Cerebellar nuclear complex (tissue), 1 donor: ENCODE results near the gene XPNPEP1.

Experiments used
- DNase-seq, 2 experiments: peaks; one replicate each; lab custom pipeline; 2025; lab: John Stamatoyannopoulos, UW

XPNPEP1 gene

DNA sequence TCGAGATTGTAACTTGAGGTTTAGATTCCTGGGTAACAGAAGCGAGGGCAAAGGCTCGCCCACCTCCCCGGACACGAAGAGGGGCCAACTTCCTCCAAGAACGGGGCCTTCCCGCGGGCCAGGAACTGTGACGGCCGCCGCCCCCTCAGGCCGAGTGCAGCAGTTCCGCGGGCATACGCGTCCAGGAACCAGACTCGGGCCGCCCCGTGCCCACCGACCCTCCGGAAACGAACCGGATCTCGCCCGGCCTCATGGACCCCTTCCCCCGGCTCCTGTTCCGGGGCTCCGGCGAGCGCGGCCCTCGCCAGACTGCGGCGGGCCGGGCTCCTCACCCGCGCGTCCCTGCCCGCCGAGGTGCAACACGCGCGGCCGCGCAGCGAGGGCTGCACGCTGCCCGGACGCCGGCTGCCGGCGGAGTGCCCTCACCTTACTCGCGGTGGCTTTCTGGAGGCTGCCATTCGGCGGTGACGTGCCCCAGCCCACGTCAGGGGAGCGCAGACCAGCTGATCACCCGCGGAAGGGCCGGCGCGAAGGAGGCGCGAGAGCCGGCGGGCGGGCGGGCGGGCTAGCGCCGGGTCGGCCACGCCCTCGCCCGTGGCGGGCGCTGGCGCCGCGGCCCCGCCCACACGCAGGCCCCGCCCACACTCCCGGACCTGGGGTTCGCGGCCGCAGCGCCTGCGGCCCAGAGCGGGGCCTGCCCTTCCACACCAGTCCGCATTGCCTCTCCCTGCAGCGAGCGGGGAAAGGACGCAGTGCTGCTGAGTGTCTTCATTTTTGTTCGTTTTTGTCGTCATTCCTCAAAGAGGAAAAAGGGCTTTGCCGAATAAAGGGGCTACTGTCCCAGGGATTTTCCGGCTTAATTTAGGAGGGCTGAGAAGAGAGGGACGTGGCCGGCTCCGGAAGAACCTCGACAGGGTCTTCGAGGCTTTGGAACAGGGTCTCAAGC lies at the start of gene XPNPEP1:
TSS of gene XPNPEP1 (minus strand) at position 536 of the 946 bp plus-strand sequence. CDS start at position 458, 78 bp downstream.
- DNase-seq = peak; percentile 72 to 74

DNA sequence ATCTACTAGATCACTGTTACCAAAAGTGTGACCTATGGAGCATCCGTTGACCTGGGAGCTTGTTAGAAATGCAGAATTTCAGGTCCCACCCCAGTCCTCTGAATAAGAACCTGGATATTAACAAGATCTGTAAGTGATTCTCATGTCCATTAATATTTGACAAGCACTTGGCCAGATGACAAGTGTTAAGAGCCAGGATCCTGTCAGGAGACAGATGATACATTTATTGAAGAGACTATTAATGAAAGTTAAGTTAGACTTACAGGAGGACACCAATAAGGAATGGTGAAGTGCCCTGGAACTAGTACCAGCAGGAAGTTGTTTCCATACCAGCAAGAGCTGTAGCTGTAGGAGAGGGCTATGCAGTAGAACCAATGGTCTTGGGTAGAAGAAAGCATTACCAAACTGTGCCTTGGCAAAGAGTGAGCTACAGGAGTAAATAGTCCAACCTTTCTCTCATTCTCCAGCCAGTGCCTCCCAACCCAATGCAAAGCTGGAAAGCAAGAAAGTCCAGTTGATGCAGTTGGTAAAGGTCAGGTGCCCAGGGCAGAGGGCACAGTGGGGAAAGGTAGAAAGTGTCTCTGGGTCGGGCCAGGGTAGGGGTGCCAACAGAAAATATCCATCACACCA lies 49.2 kb upstream of the XPNPEP1 start:
- no peak for DNase-seq

DNA sequence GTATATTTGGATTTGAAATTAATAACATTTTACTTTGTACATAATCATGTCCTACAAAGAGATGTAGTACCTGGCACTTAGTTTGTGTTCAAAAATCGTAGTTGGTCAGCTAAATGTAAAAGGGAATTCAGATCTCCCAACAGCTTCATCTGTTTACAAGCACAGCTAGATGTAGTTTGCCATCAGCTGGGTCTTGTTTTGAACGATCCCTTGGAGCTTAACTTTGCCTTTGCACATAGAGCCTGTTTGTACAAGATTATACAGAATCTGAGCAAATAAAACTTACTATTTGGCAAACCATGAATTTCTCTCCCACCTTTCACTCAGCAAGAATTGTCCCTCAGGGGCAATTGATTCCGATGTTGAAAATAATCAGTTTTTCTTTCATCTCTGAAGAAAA lies 48.3 kb upstream of the XPNPEP1 start:
- DNase-seq = no peak

DNA sequence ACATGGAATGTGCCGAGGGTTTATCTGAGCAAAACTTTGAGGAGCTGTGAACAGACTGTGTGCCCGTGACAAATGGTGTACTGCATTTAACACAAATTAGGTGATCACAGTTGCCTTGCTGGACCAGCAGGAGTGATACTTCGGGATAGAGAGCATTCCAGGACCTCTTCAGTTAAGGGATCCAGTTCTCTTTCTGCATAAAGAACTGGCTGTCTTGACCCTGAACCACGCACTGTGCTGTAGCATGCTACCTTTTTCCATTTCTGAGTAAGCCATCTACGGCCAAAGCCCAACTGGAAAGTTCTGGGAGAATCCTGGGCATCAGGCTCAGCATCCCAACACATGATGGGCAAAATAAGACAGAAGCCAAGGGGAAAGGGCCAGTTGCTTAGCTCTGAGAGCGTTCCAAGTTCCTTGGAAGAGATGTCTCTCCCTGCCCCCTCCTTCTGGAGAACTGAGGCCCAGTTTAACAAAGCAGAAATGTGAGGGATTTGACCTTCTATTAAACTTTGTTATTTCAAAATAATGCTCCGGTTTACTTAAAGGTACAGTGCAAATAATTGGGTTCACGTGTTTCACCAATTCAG lies 46.5 kb upstream of the XPNPEP1 start:
- DNase-seq = no peak

DNA sequence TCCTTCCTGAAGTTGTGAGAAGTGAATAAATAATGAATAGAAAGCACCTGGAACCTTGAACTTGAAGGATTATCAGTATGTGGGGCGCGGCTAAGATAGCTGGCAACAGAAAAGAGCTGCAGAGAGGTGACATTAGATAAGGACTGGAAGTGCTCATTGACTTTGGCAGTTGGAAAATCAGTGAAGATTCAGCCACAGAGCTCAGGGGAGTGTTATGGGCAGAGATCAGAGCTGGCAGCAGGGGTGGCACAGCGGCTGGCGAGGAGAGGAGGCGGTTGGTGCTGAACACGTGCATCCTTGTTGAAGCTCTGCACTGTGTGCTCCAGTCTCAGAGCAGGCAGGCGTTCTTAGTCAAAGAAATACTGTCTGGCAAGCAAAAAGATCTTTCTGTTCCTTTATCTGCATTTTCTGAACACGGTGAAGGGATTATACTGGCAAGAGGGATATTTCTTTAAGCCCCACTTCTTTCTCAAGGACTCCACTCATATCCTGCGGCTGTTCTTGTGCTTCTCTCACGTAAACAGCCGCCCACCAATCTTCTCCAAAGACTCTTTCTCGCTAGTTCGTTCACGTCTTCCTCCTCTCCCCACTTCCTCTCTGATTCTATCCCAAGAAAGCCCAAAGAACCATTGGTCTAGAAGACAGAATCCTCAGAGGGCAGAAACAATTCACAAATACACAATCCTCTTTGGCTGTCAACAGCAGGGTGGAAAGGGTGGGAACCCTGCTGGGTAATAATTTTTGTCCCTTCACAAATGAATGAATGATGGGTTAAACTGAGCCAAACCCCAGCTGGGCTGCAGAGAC lies 45.8 kb upstream of the XPNPEP1 start:
- no peak for DNase-seq

DNA sequence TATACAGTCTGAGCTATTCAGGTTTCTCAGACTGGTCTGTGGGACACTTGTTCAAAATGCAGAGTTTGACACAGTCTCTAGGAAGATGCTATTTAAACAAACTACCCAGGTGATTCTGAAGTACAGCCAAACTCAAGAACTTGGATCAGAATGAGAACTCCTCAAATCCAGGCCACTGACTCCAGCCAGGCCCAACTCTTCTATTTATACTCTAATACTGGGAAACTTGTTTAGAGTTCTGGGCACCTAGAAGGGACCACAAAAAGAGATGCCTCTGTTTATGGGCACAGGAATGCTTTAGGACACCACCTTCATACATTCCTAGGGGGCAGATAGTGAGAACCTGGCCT lies 44.4 kb upstream of the XPNPEP1 start:
- peak in 1 of 2 experiments; percentile 36 for DNase-seq

DNA sequence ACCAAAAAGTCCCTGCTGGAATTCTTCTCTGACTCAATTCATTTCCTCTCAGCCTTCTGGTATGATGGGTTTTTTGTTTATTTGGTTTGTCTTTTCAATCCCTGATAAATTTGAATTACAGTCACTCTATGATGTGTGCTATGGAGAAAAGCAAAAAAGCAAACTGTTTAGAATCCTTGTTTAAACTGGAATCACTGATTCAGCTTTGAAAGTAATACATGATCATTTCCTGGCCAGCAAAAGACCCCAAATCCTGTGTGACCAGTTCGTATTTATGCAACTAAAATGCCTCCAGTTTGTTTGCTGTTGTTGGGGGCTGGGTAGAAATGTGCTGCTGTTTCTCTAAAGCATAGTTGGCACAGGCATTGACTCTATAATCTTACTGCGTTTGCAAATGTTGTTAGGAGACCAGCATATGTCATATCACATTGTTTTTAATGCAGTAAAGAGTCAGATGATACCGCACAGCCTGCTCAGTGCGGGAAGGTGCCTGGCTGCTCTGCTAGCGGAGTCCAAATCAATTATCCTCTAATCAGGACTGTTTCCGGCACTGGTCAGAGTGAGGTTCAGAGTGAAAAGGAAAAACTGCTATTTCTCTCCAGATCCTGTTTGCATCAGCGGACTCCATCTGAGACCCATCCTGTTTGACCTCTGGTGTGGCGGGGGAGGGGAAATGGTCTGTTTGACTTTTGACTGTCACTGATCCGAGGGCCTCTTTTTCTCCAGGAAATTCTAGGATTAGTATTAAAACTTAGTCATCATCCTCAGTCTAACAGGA lies 43.8 kb upstream of the XPNPEP1 start:
- no peak for DNase-seq

DNA sequence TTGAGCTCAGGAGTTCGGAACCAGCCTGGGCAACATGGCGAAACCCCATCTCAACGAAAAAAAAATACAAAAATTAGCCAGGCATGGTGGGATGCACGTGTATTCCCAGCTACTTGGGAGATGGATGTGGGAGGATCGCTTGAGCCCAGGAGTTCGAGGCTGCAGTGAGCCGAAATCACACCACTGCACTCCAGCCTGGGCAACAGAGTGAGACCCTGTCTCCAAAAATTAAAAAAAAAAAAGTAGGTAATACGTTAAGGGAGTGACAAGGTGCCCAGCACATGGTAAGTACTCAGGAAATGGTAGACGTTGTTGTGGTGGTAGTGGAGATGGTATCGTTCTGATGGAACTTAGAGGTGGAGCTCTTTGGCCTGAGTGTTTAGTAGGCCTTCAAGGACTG lies 41.0 kb upstream of the XPNPEP1 start:
- no peak for DNase-seq

DNA sequence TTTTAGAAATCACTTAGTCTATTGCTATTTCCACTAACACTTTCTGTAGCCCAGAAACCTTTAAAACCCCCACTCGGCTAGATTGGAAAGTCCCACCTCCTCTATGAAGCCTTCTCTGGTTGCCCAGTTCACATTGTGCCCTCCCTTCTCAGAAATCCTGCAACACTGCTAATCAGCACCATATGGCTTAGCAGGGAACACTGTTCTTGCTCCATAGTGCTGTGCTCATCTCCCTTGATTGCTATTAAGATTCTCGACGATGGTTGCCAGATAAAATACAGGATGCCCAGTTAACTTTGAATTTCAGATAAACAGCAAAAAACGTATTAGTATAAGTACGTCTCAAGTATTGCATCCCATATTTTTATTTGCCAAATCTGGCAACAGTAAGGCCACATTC lies 40.1 kb upstream of the XPNPEP1 start:
- peak in 1 of 2 experiments; percentile 44 for DNase-seq

DNA sequence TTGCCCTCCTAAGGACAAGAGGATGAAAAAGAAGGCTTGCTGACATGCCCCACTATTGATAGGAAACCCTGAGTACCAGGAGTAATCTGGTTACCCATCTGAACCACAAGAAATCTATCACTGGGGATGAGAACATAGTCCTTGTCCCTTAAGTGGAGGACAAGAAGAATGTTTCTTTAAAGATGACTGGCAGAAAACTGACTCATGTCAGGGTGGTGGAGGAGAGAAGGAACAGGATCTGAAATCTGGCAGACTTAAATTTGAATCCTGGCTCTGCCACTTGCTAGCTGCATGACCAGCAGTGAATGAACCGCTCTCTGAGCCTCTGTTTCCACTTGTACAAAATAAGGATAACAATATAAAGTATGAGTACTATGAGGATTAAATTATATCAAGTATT lies 38.9 kb upstream of the XPNPEP1 start:
- DNase-seq = no peak

DNA sequence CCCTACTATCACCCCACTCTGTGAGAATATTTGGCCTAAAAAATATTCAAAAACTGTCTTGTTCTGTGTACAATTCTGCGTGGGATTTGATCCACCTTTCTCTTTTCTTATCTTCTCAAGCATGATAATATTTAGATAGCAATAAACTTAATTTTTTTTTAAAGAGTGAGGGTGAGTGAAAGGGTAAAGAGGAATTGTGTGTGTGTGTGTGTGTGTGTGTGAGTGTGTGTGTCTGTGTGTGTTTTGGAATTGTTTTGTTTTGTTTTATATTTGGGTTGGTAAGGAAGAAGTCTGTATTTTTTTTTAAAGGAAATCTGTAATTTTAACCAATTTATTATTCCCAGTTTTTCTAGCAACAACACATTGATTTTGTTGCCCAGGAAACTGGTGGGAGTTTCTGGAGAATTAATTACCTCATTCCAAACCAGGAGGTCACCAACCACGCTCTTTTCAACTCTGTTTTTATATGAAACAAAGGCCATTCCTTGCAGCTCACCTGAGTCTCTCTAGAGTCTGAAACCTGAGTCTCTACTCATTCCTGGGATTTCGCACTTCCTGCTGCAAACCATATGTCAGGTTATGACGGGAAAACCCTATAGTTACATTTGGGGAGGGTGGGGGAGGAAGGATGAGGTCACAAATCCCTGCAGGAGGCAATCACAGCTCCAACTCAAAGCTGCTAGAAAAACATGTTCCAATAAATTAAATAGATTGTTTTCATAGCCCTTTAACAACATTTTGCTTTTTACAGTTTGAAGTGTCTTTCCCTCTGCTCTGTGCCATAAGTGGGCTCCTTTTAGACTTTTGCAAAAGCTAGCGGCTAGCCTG lies 38.1 kb upstream of the XPNPEP1 start:
- peak in 1 of 2 experiments; percentile 20 for DNase-seq

DNA sequence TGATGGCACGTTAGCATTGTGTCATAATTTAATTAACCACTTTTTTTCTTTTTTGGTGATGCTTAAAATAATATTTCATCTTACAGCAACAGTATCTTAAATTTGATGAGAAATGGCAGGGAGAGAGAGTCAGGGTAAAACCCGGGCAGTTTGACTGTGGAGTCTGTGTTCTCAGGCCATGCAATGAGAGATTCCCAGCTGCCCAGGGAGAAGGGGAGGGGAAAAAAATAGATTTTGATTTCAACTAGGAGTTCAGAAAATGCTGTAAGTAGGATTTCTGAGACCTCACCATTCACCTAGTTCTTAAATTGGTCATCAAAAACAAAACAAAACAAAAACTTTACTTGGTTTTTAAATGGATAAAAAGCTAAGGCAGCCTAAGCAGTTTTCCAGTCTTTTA lies 37.4 kb upstream of the XPNPEP1 start:
- no peak for DNase-seq

DNA sequence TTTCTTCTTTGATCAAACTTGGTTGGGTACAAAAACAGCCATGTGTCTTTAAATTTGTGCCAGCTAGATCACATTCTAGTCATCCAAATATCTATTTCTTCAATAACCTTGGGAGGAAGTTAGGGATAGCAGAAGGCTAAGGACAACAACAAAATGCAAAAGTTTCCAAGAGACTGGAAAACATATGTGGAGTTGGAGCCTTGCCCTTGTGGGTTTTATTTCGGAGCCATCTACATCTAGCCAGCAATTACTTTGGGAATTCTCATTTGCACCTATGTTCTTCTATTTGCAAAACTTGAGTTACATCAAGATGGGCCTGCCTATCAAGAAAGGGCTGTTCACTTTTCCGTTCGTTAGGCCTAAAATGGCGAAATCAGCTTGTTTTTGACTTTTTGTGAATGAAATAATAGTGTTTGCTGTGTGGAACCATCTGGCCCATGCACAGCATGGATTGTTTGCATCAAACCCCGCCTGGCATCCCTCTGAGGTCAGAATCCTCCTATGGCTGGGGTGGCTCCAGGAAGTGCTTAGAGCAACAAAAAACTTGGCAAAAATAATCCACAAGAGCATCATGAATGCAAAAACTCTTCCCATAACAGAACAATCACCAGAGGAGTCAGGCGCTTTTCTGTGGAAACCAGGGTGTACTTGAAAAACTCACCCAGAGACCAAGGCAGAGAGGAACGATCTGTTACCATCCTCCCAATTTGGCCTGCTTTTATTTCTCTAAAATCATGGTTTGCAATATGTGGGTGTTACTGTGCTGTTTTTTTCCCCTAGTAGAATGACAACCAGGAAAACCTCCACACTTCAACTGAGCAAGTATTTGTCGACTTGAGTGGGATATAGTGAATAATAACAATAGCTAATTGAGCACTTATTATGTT lies 36.2 kb upstream of the XPNPEP1 start:
- no peak for DNase-seq

DNA sequence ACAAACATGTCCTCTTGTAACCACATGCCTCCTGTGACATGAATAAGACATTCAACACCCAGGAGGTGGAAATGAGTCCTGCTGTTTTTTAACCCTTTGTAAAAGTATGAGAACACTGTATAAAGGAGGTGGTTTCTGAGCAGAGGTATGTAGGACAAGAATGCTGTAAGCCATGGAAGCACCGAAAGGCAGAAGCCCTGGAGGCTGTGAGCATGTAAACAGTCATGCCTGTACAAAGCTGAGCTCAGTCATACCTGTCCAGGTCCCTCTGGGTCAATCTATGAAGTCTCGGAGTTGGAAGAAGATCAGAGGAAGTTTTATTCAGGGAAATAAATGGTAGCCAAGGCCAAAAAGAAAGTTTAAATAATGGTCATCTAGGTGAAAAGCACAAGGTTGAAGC lies 34.7 kb upstream of the XPNPEP1 start:
- no peak for DNase-seq

DNA sequence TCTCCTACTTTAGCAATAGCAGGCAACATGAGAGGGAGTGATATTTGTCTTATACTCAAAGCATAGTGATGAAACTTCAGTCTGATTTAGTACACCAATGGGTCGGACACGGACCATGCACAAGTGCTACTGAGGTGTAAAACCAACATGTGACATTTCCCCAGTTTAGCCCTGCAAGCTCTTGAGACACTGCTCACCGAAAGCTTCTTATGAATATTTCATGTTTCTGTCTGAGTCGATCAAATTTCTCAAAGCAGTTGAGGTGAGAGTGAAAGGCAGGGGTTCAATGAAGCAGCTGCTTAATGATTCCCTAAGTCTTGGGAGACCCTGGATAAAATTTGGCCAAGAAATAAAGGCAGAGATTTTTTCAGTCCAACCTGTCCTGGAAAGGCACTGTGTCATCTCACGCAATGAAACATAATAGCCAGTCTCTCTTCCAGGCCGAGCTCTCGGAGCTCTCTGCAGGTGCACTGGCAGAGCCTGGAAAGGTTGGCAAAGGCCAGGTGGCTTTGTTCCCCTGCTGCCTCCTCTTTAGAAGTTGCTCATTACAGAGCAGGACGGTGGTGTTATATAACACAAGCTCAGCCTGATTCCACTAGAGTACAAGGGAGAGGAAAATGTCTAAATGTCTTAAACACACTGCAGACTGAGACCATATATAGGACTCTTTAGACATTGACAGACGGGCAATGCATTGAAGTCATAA lies 33.9 kb upstream of the XPNPEP1 start:
- peak; percentile 95 for DNase-seq

DNA sequence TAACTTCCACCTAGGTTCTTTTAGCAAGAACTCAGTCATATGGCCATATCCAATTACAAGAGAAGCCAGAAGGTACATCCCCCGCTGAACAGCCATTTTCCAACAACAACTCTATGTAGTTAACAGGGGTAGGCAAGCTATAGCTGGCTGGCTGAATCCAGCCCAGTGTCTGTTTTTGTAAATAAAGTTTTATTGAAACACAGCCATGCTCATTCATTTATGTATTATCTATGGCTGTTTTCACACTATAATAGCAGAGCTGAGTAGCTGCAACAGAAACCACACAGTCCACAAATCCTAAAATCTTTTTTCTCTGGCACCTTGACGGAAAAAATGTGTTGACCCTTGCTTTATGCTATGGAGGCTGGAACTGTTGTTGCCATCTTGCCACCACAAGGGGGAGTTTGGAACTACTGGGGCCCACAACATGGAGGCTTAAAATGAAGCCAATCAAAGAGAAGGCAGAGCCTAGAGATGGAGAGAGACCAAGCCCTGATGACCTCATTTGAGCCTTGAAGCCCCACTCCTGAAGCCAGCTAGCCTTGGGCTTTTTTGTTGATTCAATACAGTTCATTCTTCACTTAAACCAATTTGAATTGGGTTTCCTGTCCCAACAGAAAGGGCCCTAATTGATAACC lies 33.3 kb upstream of the XPNPEP1 start:
- no peak for DNase-seq

DNA sequence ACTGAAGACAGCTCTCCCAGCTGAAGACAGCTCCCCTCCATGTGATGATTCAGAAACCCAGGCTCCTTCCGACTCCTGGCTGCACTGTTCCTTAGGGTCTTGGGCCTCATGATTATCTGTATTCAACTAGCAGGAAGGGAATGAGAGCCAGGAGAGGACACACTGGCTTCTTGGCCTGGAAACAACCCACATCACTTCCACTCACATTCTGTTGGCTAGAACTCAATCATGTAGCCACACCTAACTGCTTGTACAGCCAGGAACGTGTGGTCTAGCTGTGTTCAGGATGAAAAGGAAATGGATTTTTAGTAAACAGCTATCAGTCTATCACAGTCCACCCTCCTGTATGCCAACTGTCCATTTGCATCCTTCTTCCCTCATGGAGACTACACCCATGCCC lies 30.5 kb upstream of the XPNPEP1 start:
- peak in 1 of 2 experiments; percentile 42 for DNase-seq

DNA sequence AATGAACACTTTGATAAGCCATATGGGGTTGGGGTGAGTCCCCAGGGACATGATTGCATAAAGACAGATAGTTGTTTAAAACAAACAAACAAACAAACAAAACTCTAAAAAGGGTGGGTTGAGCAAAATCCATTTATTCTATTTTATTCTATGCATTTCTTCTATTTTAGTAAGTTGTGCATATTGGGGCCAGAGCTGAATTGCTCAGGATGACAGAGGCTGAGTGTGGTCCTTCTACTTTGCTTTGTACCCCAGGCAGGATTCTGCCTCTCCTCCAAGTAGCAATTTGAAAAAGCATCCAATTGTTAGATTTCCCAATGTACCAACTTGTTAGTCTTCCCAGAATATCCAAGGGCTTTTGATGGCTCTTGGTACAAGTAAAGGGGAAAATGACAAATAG lies 29.2 kb upstream of the XPNPEP1 start:
- DNase-seq = no peak
